Occipital lobe (tissue), 2 donors: ENCODE data around the gene BMP7. TPM values are rescaled to one million over a fixed set of nuclear protein-coding genes. Genes with fewer than 3 reads are reported as not detected.
"Not testable (repeated sequence)": the region's sequence is repeated elsewhere in the genome, so short reads cannot be mapped to it uniquely, and the experiment has no call there.

Experiments
- DNase-seq: peaks from one replicate; lab custom pipeline; 2025; lab: John Stamatoyannopoulos, UW
- total RNA-seq: library from RNA; depleted of rRNA; stranded (reverse); fragments of >200 nt; gene quantifications from one replicate; pipeline ENCODE4 v1.2.3, GENCODE V29; 2014

BMP7 gene
- total RNA-seq, 1 donor from 2014 or later: 8.7 TPM

DNA sequence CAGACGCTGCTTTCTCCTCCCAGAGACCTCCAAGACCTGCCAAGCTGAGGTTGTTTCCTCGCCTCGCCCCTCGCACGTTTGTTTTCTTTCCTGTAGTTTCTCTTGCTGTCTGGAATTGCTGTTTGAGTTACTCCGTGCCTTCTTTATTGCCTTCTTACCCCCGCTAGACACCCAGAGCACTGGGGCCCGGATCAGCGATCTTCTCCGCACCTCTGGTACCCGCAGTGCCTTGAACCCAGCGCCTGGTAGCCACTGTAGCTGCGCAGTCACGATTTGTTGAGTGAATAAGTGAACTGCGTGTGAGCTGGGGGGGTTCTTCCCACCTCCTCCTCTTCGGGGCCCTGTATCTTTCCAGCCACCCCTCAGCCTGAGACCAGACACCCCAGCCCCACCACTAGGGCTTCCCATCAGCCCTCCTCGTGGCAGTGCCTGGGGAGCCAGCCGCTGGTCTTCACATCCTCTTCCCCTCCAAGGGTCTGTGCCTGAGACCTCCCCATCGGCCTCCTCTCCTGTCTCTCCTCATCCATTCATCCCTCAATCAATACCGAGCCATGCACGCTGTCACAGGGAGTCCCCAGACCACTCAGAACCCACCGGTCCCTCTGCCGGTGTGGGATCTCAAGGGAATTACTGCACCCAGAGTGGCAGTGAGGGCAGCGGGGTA, 849 bp upstream of the BMP7 start:
- DNase-seq: no peak

DNA sequence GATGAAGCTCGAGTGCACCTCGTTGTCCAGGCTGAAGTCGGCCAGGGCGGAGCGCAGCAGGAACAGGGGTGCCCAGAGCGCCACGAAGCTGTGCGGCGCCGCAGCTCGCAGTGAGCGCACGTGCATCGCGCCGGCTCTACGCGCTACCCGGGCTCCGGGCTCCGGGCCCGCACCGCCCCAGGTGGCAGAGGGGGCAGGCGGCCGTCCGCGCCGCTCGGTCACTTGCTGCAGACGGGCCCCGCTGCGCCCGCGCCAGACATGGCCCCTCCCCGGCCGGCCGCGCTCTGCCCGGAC, 497 bp downstream of the BMP7 start:
- no peak for DNase-seq

DNA sequence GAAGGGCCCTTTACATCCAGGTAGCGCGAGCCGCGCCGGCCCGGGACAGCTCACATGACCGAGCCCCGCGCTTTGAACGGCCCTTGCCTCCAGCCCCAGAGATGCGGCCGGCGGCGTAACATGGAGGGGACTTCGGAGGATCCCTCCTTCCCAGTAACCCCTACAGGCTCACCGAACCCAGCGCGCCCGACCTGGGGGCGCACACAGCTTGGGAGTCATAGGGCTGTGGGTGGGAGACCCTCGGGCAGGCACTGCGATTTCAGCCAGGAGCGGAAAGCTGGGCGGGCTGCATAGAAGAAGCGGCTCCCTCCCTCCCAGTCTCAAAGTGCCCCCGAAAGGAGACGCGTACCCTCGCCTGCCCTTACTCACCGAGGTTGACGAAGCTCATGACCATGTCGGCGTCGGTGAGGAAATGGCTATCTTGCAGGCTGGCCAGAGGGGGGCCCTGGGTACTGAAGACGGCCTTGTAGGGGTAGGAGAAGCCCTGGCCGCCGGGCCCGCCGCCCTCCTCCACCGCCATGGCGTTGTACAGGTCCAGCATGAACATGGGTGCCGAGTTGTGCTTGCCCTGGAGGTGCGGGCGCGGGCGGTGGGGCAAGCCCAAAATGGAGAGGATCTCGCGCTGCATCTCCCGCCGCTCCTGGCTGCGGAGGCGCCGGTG, 975 bp downstream of the BMP7 start:
- DNase-seq: no peak

DNA sequence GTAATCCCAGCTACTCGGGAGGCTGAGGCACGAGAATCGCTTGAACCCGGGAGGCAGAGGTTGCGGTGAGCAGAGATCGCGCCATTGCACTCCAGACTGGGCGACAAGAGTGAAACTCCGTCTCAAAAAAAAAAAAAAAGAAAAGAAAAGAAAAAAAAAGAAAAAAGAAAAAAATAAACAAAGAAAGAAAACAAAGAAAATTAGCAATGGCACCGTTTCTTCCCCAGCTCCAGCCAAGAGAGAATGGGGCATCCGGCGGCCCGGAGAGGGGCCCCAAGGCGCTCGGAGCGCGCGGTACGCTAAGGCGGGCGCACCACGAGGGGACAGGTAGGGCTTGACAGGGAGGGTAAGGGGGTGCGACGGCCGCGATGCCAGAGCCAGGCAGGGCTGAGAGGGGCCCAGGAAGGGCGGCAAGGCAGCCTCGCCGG, 1.5 kb downstream of the BMP7 start:
- DNase-seq: not testable (repeated sequence)

DNA sequence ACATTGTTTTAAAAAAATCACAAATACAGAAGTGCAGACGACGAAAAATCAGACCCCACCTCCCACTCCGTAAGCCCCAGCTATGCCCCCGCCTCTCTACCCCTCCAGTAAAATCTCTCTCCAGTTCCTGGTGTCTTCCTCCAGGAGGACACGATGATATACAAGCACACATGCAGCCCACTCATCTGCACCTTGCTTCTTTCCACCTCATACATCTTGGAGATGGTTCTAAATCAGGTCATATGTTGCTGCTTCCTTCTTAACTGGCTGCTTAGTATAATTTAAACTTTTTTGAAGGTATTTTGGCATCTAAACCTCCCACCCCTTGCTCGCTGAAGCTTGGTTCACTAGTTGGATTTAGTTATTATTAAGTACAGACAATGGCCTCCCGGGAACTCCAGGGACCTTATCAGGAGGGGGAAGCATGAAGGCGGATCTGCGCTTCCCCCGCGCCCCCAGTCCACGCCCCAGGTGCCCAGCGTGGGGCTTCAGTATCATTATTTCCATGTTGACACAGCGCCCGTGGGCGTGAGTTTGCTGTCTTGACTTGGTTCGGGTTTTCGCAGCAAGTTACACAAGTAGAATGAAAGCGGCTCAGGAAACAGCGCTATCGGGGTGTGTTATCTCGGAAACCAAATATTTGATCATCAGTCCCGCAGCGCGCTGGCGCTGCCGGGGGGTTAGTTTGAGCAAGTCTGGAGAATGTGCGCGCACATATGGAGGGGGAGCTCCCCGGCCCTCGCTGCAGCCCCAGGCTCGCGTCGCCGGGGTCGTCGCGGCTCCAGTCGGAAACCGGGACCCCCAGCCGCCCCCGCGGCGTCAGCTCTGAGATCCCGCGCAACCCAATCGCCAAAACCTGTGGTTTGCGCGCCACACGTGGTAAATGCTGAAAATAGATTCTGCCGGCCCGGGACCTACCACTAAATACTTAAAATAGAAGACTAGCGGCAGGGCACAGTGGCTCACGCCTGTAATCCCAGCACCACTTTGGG, 2.3 kb downstream of the BMP7 start:
- no peak for DNase-seq

DNA sequence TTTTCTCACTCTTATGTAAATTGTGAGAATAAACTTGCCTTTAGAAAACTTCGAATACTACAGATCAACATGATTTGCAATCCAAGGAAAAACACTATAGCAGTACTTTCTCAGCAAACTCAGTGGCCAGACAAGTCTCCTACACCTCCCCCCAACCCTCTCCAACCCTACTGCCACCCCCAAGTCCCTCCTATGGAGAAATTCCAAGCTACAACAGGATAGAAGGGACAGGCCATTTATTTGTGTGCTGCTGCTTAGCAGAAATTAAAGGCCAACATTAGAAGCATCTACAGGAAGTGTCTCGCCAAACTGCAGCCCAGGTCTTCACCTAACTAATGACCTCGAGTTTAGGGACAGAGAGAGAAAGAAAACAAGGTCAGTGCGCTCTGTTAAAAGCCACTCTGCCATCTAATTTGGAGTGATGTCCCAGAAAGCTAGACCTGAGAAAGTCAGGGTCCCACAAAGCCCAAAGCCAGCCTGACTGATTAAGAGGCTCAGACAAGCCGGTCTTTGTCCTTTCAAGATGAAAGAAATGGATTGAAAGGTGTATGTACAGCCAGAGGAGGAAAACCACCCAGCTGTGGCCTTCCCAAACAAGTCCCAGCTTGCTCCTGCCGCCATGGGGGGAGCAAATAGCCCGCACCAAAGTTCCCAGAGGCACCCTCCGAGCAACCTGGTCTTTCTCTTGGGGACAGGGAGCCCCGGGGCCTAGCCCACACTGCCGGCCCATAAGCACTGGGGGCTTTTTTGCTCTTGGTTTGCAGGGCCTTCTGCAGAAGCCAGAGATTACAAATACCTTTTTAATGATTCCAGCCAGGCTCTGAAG, 3.4 kb downstream of the BMP7 start:
- no peak for DNase-seq

DNA sequence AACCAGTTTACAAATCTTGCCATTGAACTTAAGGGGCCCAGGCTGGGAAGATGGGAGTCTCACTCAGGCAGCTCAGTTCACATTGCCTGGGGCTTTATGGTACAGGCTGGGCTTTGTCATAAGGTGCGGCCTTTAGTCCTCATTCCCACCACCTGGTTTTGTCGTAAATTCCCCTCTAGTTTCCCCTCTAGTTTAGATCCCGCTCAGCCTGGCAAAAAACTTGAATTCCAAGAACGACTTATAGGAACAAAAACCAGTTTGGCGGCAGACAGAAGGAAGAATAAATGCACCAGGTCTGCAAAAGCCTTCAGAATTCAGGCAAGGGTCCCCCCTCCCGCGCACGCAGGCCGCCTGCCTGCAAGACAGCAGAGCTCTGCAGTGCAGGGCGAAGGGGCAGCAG, 4.1 kb downstream of the BMP7 start:
- DNase-seq: no peak

DNA sequence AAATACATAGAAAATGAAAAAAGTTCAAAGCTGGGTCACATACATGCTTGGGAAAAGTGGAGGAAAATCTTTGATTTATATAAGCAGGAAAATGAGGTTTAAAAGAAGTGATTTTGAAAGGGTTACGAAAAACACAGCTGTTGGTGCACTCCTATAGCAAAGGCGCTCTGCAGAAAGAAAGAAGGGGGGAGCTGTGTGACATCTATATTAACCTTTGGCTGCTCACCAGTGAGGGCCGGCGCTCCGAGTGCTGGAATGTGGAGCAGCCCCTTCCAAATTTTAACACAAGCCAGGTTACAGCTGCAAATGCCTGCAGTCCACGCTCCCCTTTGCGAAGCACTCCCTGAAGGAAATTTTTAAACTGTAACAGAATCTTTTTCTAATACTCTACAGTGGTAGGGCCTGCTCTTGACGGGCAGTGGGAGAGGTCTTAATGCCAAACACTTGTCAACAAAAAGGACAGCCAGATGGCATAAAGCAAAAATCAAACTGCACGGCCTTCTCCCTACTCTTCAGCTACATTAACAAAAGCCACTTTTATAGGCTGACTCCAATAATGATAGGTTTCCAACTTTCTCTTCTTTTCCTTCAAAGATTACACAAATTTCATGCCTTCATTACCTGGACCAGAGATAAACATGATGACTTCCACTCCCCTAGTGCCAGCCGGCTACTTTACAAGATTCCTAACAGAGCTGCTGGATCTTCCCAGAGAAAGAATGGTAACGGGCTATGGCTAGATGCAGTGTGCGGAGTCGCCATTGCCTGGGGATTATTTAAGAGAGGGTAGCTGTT, 4.8 kb downstream of the BMP7 start:
- DNase-seq: no peak

DNA sequence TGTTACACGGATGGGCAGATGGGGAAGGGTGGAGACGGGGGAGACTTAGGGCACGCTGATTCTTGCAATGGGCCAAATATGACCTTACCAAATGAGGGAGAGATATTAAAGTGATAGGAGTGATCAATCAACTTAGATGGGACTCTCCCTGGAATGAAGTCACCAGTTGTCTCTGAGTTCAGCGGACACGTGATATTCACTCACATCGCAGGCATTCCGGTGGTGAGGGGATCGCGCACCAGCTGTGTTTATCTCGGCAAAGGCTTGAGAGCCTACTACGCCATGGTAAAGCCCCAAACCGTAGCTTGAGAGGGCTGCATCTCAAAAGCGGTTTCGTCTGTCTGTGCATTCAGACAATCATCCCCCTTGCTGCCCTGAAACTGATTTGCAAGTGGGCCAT, 5.5 kb downstream of the BMP7 start:
- no peak for DNase-seq

DNA sequence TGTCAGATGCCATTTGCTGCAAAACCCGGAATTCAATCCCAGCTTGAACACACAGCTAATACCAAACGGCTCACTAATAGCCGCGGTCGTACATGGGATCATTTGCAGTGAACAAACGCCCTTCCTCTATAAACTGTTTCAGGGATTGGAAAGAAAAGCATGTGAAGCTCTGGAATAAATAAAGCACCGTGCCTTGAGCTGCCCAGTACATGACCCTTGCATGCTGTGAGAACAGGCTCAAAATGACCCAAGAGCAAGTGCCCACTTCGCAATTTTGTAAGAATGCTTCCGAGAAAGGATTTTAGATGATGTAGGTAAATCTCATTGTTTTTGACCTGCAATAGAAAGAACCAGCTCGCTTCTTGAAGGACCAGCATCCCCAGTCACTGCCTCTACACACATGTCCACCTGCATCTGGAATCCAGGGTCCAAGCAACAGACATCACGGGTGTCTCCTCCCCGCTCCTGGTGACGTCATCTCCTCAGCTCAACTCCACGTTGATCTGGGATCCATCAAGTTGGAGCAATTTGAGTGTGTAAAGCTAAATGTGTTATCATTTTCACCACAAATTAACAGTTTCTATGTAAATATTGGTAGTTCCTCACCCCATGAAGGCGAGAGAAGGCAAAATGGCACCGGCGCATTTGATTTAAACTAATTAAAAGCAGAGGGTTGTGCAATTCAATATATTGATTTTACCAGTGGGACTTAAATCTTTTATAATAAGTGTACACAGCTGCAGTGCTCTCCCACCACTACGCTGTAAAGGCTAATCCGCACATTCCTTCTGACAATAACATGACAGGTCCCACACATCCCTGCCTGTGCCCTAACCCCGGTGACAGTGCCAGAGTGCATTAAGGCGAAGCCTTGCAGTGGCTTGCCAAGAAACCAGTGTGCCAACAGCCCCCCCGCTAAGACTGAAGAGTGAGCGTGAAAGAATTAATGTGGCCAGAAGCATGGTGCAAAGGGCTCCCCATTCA, 6.2 kb downstream of the BMP7 start:
- no peak for DNase-seq

DNA sequence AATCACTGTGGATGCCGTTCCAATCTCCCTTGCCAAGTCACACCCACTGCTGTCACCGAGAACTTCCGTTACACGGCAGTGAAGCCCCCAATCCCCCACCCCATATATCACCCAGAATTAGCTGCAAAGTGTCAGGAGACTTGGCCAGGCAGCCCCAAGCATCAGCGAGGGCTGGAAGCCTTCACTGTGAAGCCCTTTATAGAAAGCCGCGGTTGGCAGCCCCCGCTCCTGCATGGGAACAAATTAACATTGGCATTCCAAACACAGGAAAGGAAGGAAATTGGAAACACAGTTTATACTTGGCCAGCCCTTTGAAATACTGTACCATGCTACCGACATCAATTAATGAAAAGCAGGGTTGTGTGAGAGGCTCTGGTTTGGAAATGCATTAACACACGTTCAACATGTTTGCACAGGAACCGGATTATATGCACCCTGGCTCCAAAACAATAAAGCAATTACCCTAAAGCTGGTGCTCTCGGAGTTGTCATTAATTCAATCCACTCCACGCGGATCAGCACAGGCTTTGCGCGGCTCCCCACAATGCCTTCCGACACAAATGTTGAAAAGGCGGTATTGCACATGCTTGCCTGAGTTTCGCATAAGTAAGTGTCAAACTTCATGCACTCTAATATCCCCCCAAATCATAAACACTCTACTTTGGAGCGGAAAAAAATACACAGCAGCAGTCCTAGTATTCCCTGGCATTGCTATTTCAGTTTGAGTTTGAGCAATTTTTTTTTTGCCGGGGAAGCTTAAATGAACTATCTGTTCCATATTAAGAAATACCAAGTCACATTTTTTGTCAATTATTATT, 7.1 kb downstream of the BMP7 start:
- DNase-seq: no peak

DNA sequence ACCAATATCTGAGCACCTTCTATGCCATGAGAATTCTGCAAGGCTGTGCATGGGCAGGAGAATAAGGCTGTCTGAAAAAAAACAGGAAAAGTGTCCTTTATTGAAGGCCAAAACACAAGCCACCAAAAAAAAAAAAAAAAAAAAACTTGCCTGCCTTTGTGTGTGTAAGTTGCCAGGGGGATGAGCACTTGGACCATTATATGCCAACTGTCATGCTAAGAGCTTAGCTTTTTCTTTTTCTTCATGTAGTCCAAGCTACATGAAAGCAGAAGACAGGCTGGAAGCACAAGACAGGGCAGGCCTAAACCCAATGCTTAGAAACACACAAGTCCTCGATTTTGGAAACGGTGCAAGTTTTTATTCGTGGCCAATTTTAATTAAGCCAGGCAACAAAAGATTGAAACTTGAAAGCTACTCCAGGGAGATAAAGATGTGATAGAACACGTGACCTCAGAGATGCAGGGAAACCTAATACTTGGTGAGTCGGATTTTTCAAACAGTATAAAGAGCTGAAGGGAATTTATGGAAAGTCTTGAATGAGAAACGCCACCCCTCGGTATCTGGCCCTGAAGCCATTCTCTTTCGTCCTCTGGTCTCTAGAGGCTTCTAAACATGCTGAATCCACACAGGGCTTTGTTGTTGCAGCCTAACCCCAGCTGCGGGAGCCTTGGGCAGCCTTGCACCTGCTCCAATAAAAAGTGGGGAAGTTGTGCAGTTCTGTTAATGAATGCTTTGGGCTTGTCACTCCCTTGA, 8.6 kb downstream of the BMP7 start:
- DNase-seq: no peak

DNA sequence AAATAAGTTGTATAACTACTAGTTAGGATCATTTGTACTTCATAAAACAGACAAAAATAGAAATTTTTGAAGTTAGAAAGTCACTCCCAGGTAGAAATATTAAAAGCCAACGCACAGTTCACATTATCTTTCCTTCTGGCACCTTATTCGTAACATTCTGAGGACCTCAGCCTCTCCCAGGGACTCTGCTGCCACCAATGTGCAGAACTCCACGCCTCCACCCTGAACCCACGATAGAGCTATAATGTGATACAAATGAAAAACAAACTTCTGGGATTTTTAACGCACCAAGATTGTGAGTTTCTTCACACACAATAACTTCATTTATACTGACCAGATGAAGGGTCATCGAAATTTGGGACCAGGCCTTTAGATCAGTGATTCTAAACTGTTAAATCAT, 9.5 kb downstream of the BMP7 start:
- DNase-seq: no peak

DNA sequence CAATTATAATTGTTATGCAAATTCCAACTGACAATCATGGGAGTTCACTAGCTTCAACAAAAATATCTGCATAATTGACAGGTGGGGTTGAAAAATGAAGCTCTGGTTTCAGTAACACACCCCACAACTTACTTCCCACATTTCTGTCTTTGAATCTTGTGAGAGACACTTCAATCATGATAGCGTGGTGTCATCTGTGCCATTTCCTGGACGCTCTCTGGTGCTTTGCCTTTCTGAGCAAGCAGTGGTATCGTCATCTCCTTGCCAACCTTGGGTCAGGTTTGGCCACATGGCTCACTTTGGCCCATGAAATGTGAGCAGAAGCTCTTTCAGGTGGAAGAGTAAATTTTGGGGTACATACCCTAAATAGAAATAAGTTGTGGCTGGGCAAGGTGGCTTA, 10.2 kb downstream of the BMP7 start:
- DNase-seq: no peak

DNA sequence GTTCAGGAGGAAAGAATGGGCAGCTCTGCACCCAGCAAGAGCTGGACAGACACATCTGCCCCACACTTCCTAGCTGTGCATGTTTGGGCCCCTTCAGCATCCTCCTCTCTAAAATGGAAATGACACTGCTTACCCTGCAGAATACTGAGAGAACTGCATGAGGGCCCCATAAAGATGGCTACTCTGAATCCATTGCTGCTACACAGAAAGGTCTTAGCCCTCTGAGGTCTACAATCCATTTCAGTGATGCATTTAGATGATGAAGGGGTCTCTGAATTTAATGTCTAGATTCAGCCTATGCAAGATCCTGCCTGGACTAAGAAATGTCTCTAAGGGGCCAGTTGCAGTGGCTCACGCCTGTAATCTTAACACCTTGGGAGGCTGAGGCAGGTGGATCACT, 11.3 kb downstream of the BMP7 start:
- no peak for DNase-seq

DNA sequence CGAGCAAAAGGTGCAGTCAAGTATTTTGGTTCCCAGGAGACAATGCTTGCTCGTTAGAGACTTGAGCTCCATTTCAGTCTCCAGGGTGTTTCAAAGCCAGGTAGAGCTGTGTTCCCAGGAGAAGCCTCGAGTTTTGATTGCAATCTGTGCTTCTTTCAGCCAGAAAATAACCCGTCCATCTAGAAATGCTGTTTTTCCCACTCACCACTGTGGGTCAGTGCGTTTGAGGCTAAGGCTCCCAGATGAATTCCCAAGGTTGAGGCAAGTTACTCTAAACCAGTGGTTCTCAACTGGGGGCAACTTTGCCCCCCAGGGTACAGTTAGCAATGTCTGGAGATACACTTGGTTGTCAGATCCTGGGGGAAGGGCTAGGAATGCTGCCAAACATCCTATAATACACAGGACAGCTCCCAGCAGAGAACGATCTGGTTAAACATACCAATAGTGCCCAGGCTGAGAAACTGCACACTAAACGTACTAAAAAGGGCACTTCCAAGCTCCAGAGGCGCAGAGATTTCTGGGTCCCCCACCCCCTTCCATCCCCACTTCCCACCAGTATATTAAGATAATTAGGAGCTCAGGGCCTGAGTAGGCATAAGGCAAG, 13.8 kb downstream of the BMP7 start:
- no peak for DNase-seq

DNA sequence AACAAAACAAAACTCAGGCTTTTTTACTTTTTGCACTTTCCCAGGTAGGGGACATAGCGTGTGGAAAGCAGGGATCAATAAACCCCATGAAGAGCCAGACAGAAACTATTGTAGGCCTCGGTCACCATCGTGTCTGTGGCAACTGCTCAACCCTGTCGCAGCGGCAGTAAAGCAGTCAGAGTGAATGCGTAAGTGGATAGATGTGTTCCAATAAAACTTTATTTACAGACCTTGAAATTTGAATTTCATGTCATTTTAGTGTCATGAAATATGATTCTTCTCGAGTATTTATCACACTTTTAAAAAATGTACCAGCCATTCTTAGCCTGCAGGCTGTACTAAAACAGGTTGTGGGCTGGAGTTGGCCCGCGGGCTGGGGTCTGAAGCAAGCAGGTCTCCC, 14.5 kb downstream of the BMP7 start:
- DNase-seq: no peak

DNA sequence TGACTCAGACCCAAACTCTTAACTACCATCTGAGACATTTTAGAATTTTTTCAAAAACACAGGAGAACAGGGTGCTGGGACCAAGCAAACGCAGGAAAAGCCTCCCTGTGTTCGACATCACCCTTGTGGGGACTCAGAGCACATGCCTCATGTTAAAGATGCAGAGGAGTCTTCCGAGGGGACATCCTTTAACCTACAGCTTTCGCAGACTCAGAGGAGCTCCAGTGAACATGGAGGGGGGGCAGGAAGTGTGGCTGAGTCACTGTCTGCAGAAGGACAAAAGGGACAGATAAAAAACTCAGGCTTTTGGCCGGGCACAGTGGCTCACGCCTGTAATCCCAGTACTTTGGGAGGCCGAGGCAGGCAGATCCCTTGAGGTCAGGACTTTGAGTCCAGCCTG, 15.1 kb downstream of the BMP7 start:
- no peak for DNase-seq
